GM06990 (cell line): ENCODE results near the gene NDUFB7.
"Not testable (repeated sequence)": the region's sequence is repeated elsewhere in the genome, so short reads cannot be mapped to it uniquely, and the experiment has no call there.

Source experiments
- DNase-seq: peaks from one replicate; pipeline ENCODE4 v3.0.0-alpha.2; 2011; ENCODE audit not compliant: insufficient read length; ENCODE audit errors: extremely low read depth
- H3K27me3 ChIP-seq: replicated peaks from 2 replicates; pipeline ENCODE4 v1.6.0; 2011; ENCODE audit warnings: low read length; ENCODE audit not compliant: control insufficient read depth, insufficient read depth
- H3K36me3 ChIP-seq: 2 replicates; pipeline ENCODE4 v1.5.1; 2011; ENCODE audit warnings: low read length; ENCODE audit not compliant: control insufficient read depth, insufficient read depth
- H3K4me3 ChIP-seq: replicated peaks from 2 replicates; pipeline ENCODE4 v1.5.1; 2011; ENCODE audit warnings: low read depth, mild to moderate bottlenecking, control low read depth, low read length
- CTCF ChIP-seq: IDR thresholded peaks from 2 replicates; pipeline ENCODE4 v1.5.1; 2011; ENCODE audit warnings: low read length, control low read depth, mild to moderate bottlenecking, inconsistent platforms; ENCODE audit not compliant: insufficient read depth, poor library complexity, severe bottlenecking

NDUFB7 gene

GRCh38 chr19:14544977-14545715 is 26.7 kb downstream of the NDUFB7 start:
- TF ChIP-seq CTCF = no peak
- no peak for DNase-seq
- H3K36me3 ChIP-seq = no peaks in the 10 kb centered on the region; the same call in none of the 2 replicates
- H3K27me3 ChIP-seq = no peaks in the 10 kb centered on the region
- no peak overlapping the region for H3K4me3 ChIP-seq

- H3K27me3 ChIP-seq = no peaks in the 10 kb centered on the region
- H3K36me3 ChIP-seq = no peaks in the 10 kb centered on the region; the same call in none of the 2 replicates
- no peak for TF ChIP-seq CTCF
- DNase-seq = no peak
- H3K4me3 ChIP-seq = no peak overlapping the region
Measured at GRCh38 chr19:14544047-14544446, 27.8 kb downstream of the NDUFB7 start.

DNA sequence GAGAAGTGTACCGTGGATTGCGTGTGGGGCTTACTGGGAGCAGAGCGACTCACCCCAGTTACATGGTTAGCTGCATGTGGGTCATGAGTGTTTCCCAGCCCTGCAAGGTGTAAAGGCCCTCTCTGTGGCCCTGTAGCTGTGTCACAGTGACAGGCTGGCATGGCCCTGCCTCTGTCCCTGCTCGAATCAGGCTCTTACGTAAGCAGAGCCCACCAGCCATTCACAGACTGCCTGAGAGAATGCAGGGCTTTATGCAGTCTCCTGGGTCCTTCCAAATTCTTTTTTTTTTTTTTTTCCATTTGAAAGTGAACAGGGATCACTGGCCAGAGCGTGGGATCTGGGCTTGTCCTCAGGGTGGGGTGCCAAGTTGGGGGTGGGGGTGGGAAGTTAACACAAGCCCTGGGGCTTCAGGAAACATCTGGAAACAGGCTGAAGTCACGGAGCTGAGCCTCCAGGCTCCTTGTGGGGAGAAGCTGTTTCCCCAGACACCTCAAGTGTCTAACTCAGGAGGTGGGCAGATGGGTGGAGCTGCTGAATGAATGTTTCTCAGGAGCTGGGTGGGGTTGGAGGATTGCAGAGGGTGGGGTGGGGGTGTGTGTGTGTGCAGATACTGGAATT is 29.0 kb downstream of the NDUFB7 start:
- H3K27me3 ChIP-seq = no peaks in the 10 kb centered on the region
- H3K36me3 ChIP-seq = no peaks in the 10 kb centered on the region; the same call in none of the 2 replicates
- TF ChIP-seq CTCF = no peak
- DNase-seq = no peak
- no peak overlapping the region for H3K4me3 ChIP-seq

GRCh38 chr19:14541979-14542378 is 29.9 kb downstream of the NDUFB7 start:
- H3K27me3 ChIP-seq, H3K4me3 ChIP-seq, H3K36me3 ChIP-seq, DNase-seq: not testable (repeated sequence)

GRCh38 chr19:14540741-14541525 is 30.9 kb downstream of the NDUFB7 start:
- no peak for DNase-seq
- no peak for TF ChIP-seq CTCF
- no peak overlapping the region for H3K4me3 ChIP-seq
- no peaks in the 10 kb centered on the region; the same call in none of the 2 replicates for H3K36me3 ChIP-seq
- H3K27me3 ChIP-seq = no peaks in the 10 kb centered on the region

DNA sequence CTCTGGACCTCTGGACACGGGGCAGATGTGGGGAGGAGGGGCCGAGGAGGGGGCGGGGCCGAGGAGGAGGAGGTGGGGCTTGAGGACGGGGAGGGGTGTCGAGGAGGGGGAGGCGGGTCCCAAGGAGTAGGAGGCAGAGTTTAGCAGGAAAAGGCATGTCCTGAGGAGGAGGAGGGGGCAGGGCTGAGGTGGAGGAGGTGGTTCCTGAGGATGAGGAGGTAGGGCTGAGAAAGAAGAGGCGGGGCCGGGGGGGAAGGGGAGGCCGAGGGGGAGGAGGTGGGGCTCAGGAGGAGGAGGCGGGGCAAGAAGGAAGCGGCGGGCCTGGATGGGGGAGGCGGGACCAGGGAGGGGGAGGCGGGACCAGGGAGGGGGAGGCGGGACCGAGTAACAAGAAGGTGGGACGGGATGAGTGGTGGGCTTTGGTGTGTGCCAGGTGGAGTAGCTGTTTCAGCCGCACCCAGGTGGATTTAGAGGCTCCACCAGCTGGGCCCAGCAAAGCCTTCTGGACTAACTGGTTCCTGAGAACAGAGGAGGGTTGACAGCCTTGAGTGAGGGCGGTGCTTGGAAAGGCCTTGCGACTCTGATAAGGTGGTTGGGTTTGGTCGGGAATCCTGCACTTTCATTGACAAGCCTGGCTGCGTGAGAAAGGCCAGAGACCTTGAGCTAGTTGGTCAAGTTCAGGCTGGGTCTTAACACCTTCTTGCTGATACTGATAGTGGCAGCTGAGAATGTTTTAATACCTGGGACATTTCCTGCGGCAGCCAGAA is 34.8 kb downstream of the NDUFB7 start:
- no peak for DNase-seq
- TF ChIP-seq CTCF = no peak
- Histone ChIP-seq H3K4me3 (no peak overlapping the region), H3K36me3 (no peaks in the 10 kb centered on the region; the same call in 1 of the 2 replicates), H3K27me3 (no peaks in the 10 kb centered on the region)
